H1 (cell line): ENCODE results near the gene STAC2. TPM values are rescaled to one million over a fixed set of nuclear protein-coding genes. Genes with fewer than 3 reads are reported as not detected.

Experiments used
- EGR1 ChIP-seq: IDR thresholded peaks from 2 replicates; pipeline ENCODE4 v1.6.1; 2011; ENCODE audit warnings: low read depth, low read length, borderline replicate concordance
- FOSL1 ChIP-seq: IDR thresholded peaks from 2 replicates; pipeline ENCODE4 v1.6.1; 2011; ENCODE audit warnings: mild to moderate bottlenecking, low read depth, low read length, moderate library complexity; ENCODE audit not compliant: insufficient read depth
- JUND ChIP-seq: IDR thresholded peaks from 2 replicates; pipeline ENCODE4 v1.6.1; 2011; ENCODE audit warnings: mild to moderate bottlenecking, improper control_type of control experiment, low read length
- POU5F1 ChIP-seq: IDR thresholded peaks from 2 replicates; pipeline ENCODE4 v1.6.1; 2011; ENCODE audit warnings: low read depth, mild to moderate bottlenecking, low read length, moderate library complexity
- ZNF274 ChIP-seq: IDR thresholded peaks from 2 replicates; pipeline ENCODE4 v1.7.0; 2012; ENCODE audit warnings: low read length, borderline replicate concordance; ENCODE audit errors: extremely low read depth
- polyA plus RNA-seq, 7 experiments: library from polyadenylated mRNA; depleted of rRNA in 3 of 7; stranded (reverse) in 5 of 7; unstranded in 2 of 7; fragments of >200 nt in 5 of 7; fragments of 200-250 nt in 2 of 7; gene quantifications; 1 replicate in 5 of 7; 2 replicates in 1 of 7; 4 replicates in 1 of 7; pipeline versions ENCODE4 v1.2.1 to v1.2.3, GENCODE V29; 2011 to 2013; ENCODE audit warnings: missing spikeins in 2 of 7, mixed read lengths in 2 of 7
- total RNA-seq: library from RNA; stranded (reverse); fragmentation: NEBNext Ultra II Directional; extraction: Animal tissue kit (Norgen Biotek cat#: 25700); gene quantifications from 2 replicates; pipeline ENCODE4 v1.2.1, GENCODE V29; 2021
- TF ChIP-seq, protein P1 (sequence below): fragments of 300-600 bp; sonication (generic); IDR thresholded peaks from 2 replicates; pipeline ENCODE4 v1.7.1; 2012; ENCODE audit warnings: low read length, moderate library complexity, mild to moderate bottlenecking, inconsistent platforms; ENCODE audit not compliant: insufficient replicate concordance

STAC2 gene
- total and polyA plus RNA-seq, 2 of the 8 experiments (the other 6 are each of a cell fraction or from before 2014, with no cell fraction given): 1.5 to 6.0 TPM

DNA sequence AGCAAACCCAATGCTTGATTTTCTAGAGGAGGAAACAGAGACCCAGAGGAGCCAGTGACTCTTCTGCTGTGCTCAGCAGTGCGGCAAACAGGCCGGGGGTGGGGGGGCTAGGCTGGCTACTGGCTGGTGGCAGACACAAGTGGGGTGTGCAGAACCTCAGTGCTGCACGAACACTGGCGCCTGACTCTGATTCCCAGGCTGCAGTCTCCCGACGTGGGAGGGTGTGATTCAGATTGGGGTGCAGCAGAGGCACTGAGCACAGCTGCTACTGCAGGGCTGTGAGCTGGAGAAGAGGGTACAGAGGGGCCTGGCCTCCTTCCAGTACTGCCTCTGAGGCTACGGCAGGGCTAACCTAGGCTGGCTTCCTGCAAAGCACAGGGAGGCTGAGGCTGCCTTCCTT, 17.6 kb downstream of the STAC2 start (continued):
- TF ChIP-seq FOSL1 (no peak), POU5F1 (no peak), ZNF274 (no peak), EGR1 (no peak), JUND (no peak)
- TF ChIP-seq, protein P1, sequence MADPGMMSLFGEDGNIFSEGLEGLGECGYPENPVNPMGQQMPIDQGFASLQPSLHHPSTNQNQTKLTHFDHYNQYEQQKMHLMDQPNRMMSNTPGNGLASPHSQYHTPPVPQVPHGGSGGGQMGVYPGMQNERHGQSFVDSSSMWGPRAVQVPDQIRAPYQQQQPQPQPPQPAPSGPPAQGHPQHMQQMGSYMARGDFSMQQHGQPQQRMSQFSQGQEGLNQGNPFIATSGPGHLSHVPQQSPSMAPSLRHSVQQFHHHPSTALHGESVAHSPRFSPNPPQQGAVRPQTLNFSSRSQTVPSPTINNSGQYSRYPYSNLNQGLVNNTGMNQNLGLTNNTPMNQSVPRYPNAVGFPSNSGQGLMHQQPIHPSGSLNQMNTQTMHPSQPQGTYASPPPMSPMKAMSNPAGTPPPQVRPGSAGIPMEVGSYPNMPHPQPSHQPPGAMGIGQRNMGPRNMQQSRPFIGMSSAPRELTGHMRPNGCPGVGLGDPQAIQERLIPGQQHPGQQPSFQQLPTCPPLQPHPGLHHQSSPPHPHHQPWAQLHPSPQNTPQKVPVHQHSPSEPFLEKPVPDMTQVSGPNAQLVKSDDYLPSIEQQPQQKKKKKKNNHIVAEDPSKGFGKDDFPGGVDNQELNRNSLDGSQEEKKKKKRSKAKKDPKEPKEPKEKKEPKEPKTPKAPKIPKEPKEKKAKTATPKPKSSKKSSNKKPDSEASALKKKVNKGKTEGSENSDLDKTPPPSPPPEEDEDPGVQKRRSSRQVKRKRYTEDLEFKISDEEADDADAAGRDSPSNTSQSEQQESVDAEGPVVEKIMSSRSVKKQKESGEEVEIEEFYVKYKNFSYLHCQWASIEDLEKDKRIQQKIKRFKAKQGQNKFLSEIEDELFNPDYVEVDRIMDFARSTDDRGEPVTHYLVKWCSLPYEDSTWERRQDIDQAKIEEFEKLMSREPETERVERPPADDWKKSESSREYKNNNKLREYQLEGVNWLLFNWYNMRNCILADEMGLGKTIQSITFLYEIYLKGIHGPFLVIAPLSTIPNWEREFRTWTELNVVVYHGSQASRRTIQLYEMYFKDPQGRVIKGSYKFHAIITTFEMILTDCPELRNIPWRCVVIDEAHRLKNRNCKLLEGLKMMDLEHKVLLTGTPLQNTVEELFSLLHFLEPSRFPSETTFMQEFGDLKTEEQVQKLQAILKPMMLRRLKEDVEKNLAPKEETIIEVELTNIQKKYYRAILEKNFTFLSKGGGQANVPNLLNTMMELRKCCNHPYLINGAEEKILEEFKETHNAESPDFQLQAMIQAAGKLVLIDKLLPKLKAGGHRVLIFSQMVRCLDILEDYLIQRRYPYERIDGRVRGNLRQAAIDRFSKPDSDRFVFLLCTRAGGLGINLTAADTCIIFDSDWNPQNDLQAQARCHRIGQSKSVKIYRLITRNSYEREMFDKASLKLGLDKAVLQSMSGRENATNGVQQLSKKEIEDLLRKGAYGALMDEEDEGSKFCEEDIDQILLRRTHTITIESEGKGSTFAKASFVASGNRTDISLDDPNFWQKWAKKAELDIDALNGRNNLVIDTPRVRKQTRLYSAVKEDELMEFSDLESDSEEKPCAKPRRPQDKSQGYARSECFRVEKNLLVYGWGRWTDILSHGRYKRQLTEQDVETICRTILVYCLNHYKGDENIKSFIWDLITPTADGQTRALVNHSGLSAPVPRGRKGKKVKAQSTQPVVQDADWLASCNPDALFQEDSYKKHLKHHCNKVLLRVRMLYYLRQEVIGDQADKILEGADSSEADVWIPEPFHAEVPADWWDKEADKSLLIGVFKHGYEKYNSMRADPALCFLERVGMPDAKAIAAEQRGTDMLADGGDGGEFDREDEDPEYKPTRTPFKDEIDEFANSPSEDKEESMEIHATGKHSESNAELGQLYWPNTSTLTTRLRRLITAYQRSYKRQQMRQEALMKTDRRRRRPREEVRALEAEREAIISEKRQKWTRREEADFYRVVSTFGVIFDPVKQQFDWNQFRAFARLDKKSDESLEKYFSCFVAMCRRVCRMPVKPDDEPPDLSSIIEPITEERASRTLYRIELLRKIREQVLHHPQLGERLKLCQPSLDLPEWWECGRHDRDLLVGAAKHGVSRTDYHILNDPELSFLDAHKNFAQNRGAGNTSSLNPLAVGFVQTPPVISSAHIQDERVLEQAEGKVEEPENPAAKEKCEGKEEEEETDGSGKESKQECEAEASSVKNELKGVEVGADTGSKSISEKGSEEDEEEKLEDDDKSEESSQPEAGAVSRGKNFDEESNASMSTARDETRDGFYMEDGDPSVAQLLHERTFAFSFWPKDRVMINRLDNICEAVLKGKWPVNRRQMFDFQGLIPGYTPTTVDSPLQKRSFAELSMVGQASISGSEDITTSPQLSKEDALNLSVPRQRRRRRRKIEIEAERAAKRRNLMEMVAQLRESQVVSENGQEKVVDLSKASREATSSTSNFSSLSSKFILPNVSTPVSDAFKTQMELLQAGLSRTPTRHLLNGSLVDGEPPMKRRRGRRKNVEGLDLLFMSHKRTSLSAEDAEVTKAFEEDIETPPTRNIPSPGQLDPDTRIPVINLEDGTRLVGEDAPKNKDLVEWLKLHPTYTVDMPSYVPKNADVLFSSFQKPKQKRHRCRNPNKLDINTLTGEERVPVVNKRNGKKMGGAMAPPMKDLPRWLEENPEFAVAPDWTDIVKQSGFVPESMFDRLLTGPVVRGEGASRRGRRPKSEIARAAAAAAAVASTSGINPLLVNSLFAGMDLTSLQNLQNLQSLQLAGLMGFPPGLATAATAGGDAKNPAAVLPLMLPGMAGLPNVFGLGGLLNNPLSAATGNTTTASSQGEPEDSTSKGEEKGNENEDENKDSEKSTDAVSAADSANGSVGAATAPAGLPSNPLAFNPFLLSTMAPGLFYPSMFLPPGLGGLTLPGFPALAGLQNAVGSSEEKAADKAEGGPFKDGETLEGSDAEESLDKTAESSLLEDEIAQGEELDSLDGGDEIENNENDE: no peak
- TF ChIP-seq, all 59 proteins: peak for 0
